NT2/D1 (cell line): Measurements from ENCODE around the gene SLC25A46.
A peak's percentile ranks its signal among the peaks of the same experiment; 100 is the strongest.

Source experiments
- DNase-seq: peaks from one replicate; pipeline ENCODE4 v3.0.0-alpha.2; 2011; ENCODE audit warnings: low read depth, low spot score
- H3K27me3 ChIP-seq: 2 replicates; pipeline ENCODE4 v1.6.0; 2011; ENCODE audit warnings: mild to moderate bottlenecking; ENCODE audit not compliant: insufficient read length, insufficient read depth
- H3K36me3 ChIP-seq: 2 replicates; pipeline ENCODE4 v1.6.1; 2011; ENCODE audit warnings: mild to moderate bottlenecking, low read length, mixed read lengths; ENCODE audit not compliant: insufficient read depth, insufficient read length
- H3K4me1 ChIP-seq: 2 replicates; pipeline ENCODE4 v1.5.1; 2011; ENCODE audit not compliant: insufficient read depth, insufficient read length
- H3K4me3 ChIP-seq: 2 replicates; pipeline ENCODE4 v1.5.1; 2011; ENCODE audit warnings: low read depth; ENCODE audit not compliant: insufficient read length
- H3K9ac ChIP-seq: 2 replicates; pipeline ENCODE4 v1.6.0; 2011; ENCODE audit warnings: low read depth; ENCODE audit not compliant: insufficient read length
- H3K9me3 ChIP-seq: 2 replicates; pipeline ENCODE4 v1.5.1; 2011; ENCODE audit warnings: mild to moderate bottlenecking, low read length; ENCODE audit not compliant: insufficient read depth
- SUZ12 ChIP-seq: IDR thresholded peaks from 2 replicates; pipeline ENCODE4 v1.6.1; 2011; ENCODE audit not compliant: insufficient read length, insufficient read depth; ENCODE audit errors: extremely low read depth
- YY1 ChIP-seq: IDR thresholded peaks from 2 replicates; pipeline ENCODE4 v1.6.1; 2011; ENCODE audit not compliant: insufficient read length, insufficient read depth
- ZNF274 ChIP-seq: IDR thresholded peaks from 2 replicates; pipeline ENCODE4 v1.6.1; 2011; ENCODE audit warnings: mild to moderate bottlenecking, low read depth, low read length

Gene SLC25A46

GRCh38 chr5:110736753-110737152 is 2.1 kb upstream of the SLC25A46 start:
- Histone ChIP-seq H3K27me3 (no peaks in the 10 kb centered on the region), H3K4me3 (no peak overlapping the region), H3K9me3 (no peaks in the 10 kb centered on the region), H3K36me3 (no peaks in the 10 kb centered on the region), H3K9ac (no peak overlapping the region), H3K4me1 (no peaks in the 10 kb centered on the region)
- TF ChIP-seq SUZ12 (no peak), ZNF274 (no peak), YY1 (no peak)
- no peak for DNase-seq

DNA sequence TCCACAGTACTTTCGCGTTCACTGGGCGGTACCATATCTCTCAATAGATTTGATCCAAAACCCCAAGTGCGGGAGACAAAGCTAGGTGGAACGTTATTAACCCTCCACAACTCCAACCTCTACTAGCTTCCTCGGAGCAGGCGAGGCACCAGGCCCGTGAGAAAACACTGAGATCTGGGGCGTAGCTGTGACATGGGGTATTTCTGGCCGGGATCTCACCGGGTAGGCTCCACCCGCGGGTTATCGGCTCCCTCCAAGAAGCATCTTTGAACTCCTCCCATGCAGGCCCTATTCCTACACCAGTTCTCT is 350 bp upstream of the SLC25A46 start:
- Histone ChIP-seq H3K9ac (peak overlapping the region; percentile 82), H3K4me3 (peak overlapping the region; percentile 79), H3K27me3 (no peaks in the 10 kb centered on the region), H3K9me3 (no peaks in the 10 kb centered on the region), H3K4me1 (no peaks in the 10 kb centered on the region), H3K36me3 (no peaks in the 10 kb centered on the region)
- TF ChIP-seq SUZ12 = no peak
- TF ChIP-seq YY1 = no peak
- no peak for TF ChIP-seq ZNF274
- no peak for DNase-seq

DNA sequence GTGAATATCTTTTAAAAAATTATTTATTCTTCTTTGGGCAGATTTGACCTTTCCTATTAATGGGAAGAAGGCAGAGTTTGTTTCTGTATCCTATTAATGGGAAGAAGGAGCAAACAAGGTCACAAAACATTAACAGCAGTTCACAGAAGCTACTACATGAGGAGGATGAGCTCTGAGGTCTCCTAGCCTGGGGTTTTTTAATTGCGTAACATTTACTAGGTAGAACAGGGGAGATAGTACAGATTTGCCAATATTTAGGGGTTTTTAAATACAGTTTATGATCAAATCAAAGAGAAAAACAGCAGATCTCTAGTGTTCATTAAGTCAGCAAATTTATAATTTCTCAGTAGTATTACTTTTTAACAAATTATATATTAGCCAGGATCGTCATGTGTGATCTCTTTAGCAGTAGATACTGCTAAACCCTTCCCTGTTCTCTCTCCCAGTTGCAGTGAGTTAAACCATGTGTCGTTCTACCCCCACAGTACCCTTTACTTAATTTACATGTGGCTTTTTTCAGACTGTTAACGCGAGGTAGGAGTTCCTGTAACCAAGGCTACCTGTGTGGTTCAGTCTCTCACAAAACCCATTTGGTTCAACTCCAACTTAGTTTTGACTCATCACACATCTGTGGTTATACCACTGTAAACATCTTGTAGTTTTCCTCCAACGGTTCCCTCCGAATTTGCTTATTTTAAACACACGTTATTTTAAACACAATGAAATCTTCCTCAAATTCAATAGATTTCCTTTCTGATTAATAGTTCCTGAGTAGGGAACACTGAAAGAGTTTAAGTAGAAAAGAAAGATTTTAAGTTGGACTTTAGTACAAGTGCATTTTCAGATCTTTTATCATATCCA is 13.3 kb downstream of the SLC25A46 start:
- TF ChIP-seq ZNF274 = no peak
- no peak for TF ChIP-seq YY1
- TF ChIP-seq SUZ12 = no peak
- no peak for DNase-seq
- Histone ChIP-seq H3K27me3 (no peaks in the 10 kb centered on the region), H3K4me1 (no peaks in the 10 kb centered on the region), H3K9me3 (no peaks in the 10 kb centered on the region), H3K9ac (no peak overlapping the region), H3K4me3 (no peak overlapping the region), H3K36me3 (peaks cover 15% of the 10 kb centered on the region)

DNA sequence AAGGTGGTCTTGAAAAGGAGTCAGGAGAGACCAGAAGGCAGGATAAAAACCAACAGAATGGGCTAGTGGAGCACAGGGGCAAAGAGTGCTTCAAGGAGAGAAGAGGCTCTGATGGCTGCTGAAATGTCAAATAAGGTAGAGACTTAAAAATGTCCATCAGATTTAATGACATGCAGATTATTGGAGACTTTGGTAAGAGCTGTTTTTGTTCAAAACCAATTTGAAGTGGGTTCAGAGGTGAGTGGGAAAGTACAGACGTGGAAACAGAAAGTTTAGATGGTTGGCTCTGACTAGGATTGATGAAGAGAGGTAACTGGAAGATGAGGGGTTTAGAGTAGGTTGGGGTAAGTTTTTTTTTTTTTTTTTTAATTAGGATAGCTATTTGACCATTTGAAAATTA is 14.1 kb downstream of the SLC25A46 start:
- Histone ChIP-seq H3K4me3 (no peak overlapping the region), H3K9ac (no peak overlapping the region), H3K36me3 (peaks cover 15% of the 10 kb centered on the region)

DNA sequence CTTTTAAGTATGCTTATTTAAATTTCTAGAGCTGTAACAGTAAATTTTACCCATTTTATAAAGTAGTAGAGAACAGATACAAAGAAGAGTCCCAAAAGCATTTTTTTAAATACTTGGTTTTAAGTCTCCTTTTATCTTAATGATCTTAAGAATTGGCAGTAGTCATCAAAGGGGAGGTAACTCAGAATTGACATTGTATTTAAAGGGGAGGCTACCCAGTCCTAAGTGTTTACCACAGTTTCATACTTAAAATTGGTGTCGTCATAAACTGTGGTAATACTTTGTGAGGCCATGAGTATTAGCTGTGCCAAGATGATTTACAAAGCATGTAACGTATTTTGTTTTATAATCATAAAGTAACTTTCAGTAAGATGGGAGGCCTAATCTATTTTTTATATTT is 14.8 kb downstream of the SLC25A46 start:
- Histone ChIP-seq H3K27me3 (no peaks in the 10 kb centered on the region), H3K4me3 (no peak overlapping the region), H3K9me3 (no peaks in the 10 kb centered on the region), H3K36me3 (peaks cover 12% of the 10 kb centered on the region), H3K9ac (no peak overlapping the region), H3K4me1 (no peaks in the 10 kb centered on the region)
- no peak for TF ChIP-seq SUZ12
- no peak for TF ChIP-seq ZNF274
- no peak for TF ChIP-seq YY1
- DNase-seq = no peak

More for the DNA sequence above, 14.1 kb downstream of the SLC25A46 start:
- H3K27me3 ChIP-seq = no peaks in the 10 kb centered on the region
- no peak for DNase-seq
- TF ChIP-seq SUZ12 (no peak), YY1 (no peak)
- no peaks in the 10 kb centered on the region for H3K4me1 ChIP-seq
- H3K9me3 ChIP-seq = no peaks in the 10 kb centered on the region

DNA sequence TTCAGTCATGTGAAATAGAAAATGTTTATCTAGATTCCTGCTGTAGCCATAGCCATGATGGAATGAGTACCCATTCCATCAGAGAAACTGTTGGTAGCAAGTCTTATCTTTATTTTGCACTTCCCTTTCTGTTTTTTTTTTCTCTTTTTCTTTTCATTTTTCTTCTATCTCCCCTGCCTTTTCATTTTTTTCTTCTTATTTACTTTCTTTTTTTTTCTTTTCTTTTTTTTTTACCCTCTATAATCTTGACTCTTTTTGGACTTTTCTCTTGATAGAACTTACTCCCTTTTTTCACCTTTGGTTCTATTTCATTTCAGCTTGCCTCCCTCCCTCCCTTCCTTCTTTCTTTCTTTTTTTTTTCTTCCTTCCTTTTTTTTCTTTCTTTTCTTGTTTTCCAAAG is 15.4 kb downstream of the SLC25A46 start:
- no peak for DNase-seq
- Histone ChIP-seq H3K27me3 (no peaks in the 10 kb centered on the region), H3K36me3 (peaks cover 12% of the 10 kb centered on the region), H3K9ac (no peak overlapping the region), H3K4me1 (no peaks in the 10 kb centered on the region), H3K4me3 (no peak overlapping the region), H3K9me3 (no peaks in the 10 kb centered on the region)
- TF ChIP-seq SUZ12 = no peak
- no peak for TF ChIP-seq ZNF274
- TF ChIP-seq YY1 = no peak

DNA sequence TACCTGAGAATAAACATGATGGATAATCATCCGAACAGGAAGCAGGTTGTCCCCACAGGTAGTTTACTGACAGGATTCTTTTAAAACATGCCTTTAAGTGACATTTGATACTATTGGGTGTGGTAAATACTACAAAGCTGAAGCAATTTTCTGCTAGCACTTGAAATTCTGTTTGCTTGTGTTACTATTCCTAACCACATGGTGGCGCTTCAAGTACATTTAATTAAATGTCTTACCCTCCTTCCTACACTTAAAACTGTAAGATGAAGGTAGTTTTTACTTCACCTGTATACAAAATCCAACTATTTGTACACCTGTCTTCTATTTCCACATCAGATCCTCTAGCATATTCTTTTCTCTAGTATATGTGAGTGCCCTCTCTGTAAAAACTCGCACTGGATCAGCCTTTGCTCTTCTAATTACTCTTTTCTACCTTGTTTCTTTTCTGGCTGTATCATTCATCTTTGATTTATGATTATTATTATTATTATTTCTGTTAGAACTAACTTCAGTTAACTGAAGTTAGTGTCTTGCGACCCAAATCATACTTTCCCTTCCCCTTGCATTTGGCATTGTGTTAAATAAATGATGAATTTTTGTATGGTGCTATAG is 18.4 kb downstream of the SLC25A46 start:
- TF ChIP-seq YY1 = no peak
- no peak for TF ChIP-seq SUZ12
- no peak for TF ChIP-seq ZNF274
- Histone ChIP-seq H3K4me3 (no peak overlapping the region), H3K36me3 (peaks cover 31% of the 10 kb centered on the region), H3K9me3 (no peaks in the 10 kb centered on the region), H3K27me3 (no peaks in the 10 kb centered on the region), H3K9ac (no peak overlapping the region), H3K4me1 (no peaks in the 10 kb centered on the region)
- peak; percentile 9 for DNase-seq
